ENCODE data around the gene LRRFIP1.

LRRFIP1 gene

GRCh38 chr2:237615631-237616249 lies 11.6 kb upstream of the LRRFIP1 start:
- H3K9me3 ChIP-seq (ENCODE audit: control extremely low read depth in 1 of 5, control insufficient read depth in 4 of 5, insufficient read depth in 2 of 5, low read depth in 1 of 5, low read length in 4 of 5), result no peaks in the 10 kb centered on the region
- WGBS (ENCODE audit: insufficient coverage), result 57% methylated on average over 2 of the region's 4 CpGs
- peak overlapping the region in 2 of 7 experiments; percentile 22 to 45 for H3K4me3 ChIP-seq (ENCODE audit: control insufficient read depth in 1 of 7, extremely low read depth in 1 of 7, insufficient read depth in 4 of 7, low read depth in 2 of 7, low read length in 6 of 7)
- H3K27ac ChIP-seq (ENCODE audit: insufficient read depth in 1 of 2, low read depth in 1 of 2, low read length in 2 of 2, poor library complexity in 1 of 2, severe bottlenecking in 2 of 2), result no peak overlapping the region
- no peaks in the 10 kb centered on the region for H3K36me3 ChIP-seq (ENCODE audit: control insufficient read depth in 4 of 4, insufficient read depth in 4 of 4, low read length in 3 of 4)
- peaks cover 31 to 58% (median 52%) of the 10 kb centered on the region in 4 experiments for H3K4me1 ChIP-seq (ENCODE audit: control extremely low read depth in 1 of 4, control insufficient read depth in 4 of 4, insufficient read depth in 4 of 4, low read length in 3 of 4)
- DNase-seq, result peak in 1 of 3 donors; percentile 23
- H3K27me3 ChIP-seq (replicated peaks in 2 of 5; ENCODE audit: control insufficient read depth in 4 of 5, insufficient read depth in 5 of 5, low read length in 4 of 5), result no peaks in the 10 kb centered on the region
- POLR2A ChIA-PET, result no interaction called here
- CTCF ChIA-PET, result interaction anchor here (0.9 to 5.5 kb wide), 9 partner anchors 10 to 91 kb away, joined by 3 to 26 read pairs (median 4); no protein-coding TSS in a partner anchor

GRCh38 chr2:237616373-237616733 lies 11.0 kb upstream of the LRRFIP1 start:
- WGBS (ENCODE audit: insufficient coverage), result 38% methylated on average over 1 of the region's 3 CpGs
- Histone ChIP-seq H3K27me3 (replicated peaks in 2 of 5; ENCODE audit: control insufficient read depth in 4 of 5, insufficient read depth in 5 of 5, low read length in 4 of 5) (no peaks in the 10 kb centered on the region), H3K27ac (ENCODE audit: insufficient read depth in 1 of 2, low read depth in 1 of 2, low read length in 2 of 2, poor library complexity in 1 of 2, severe bottlenecking in 2 of 2) (no peak overlapping the region), H3K9me3 (ENCODE audit: control extremely low read depth in 1 of 5, control insufficient read depth in 4 of 5, insufficient read depth in 2 of 5, low read depth in 1 of 5, low read length in 4 of 5) (no peaks in the 10 kb centered on the region), H3K36me3 (ENCODE audit: control insufficient read depth in 4 of 4, insufficient read depth in 4 of 4, low read length in 3 of 4) (no peaks in the 10 kb centered on the region), H3K4me1 (ENCODE audit: control extremely low read depth in 1 of 4, control insufficient read depth in 4 of 4, insufficient read depth in 4 of 4, low read length in 3 of 4) (peaks cover 31 to 58% (median 52%) of the 10 kb centered on the region in 4 experiments), H3K4me3 (ENCODE audit: control insufficient read depth in 1 of 7, extremely low read depth in 1 of 7, insufficient read depth in 4 of 7, low read depth in 2 of 7, low read length in 6 of 7) (peak overlapping the region in 2 of 7 experiments; percentile 11 to 45)
- ChIA-PET CTCF (interaction anchor here (1.2 to 5.5 kb wide), 6 partner anchors 12 to 91 kb away, joined by 3 to 26 read pairs (median 9); no protein-coding TSS in a partner anchor), POLR2A (no interaction called here)
- DNase-seq, result no peak

- no peaks in the 10 kb centered on the region for H3K36me3 ChIP-seq (ENCODE audit: control insufficient read depth in 4 of 4, insufficient read depth in 4 of 4, low read length in 3 of 4)
- no peaks in the 10 kb centered on the region for H3K9me3 ChIP-seq (ENCODE audit: control extremely low read depth in 1 of 5, control insufficient read depth in 4 of 5, insufficient read depth in 2 of 5, low read depth in 1 of 5, low read length in 4 of 5)
- DNase-seq, result peak; percentile 88 to 97 (median 94)
- ChIA-PET POLR2A (interaction anchor here (1.0 kb wide), 1 partner anchor 13 kb away, joined by 4 read pairs; no protein-coding TSS in a partner anchor), CTCF (interaction anchor here (1.2 to 5.5 kb wide), 6 partner anchors 9 to 56 kb away, joined by 3 to 26 read pairs (median 9); no protein-coding TSS in a partner anchor)
- 5% methylated on average over 13 of the region's 15 CpGs for WGBS (ENCODE audit: insufficient coverage)
- H3K27me3 ChIP-seq (replicated peaks in 2 of 5; ENCODE audit: control insufficient read depth in 4 of 5, insufficient read depth in 5 of 5, low read length in 4 of 5), result no peaks in the 10 kb centered on the region
- H3K4me3 ChIP-seq (ENCODE audit: control insufficient read depth in 1 of 7, extremely low read depth in 1 of 7, insufficient read depth in 4 of 7, low read depth in 2 of 7, low read length in 6 of 7), result peak overlapping the region in 3 of 7 experiments; percentile 21 to 62 (median 29)
- H3K4me1 ChIP-seq (ENCODE audit: control extremely low read depth in 1 of 4, control insufficient read depth in 4 of 4, insufficient read depth in 4 of 4, low read length in 3 of 4), result peaks cover 31 to 58% (median 52%) of the 10 kb centered on the region in 4 experiments
- no peak overlapping the region for H3K27ac ChIP-seq (ENCODE audit: insufficient read depth in 1 of 2, low read depth in 1 of 2, low read length in 2 of 2, poor library complexity in 1 of 2, severe bottlenecking in 2 of 2)
Observed at GRCh38 chr2:237616734-237617586, 10.4 kb upstream of the LRRFIP1 start.

- POLR2A ChIA-PET, result interaction anchor here (1.0 kb wide), 1 partner anchor 14 kb away, joined by 4 read pairs; no protein-coding TSS in a partner anchor
- peak overlapping the region in 2 of 7 experiments; percentile 29 to 62 for H3K4me3 ChIP-seq (ENCODE audit: control insufficient read depth in 1 of 7, extremely low read depth in 1 of 7, insufficient read depth in 4 of 7, low read depth in 2 of 7, low read length in 6 of 7)
- CTCF ChIA-PET, result interaction anchor here (1.2 to 5.5 kb wide), 6 partner anchors 8 to 55 kb away, joined by 3 to 26 read pairs (median 9); no protein-coding TSS in a partner anchor
- H3K36me3 ChIP-seq (ENCODE audit: control insufficient read depth in 4 of 4, insufficient read depth in 4 of 4, low read length in 3 of 4), result no peaks in the 10 kb centered on the region
- DNase-seq, result peak in 2 of 3 donors; percentile 60 to 79
- H3K27me3 ChIP-seq (replicated peaks in 2 of 5; ENCODE audit: control insufficient read depth in 4 of 5, insufficient read depth in 5 of 5, low read length in 4 of 5), result no peaks in the 10 kb centered on the region
- no peaks in the 10 kb centered on the region for H3K9me3 ChIP-seq (ENCODE audit: control extremely low read depth in 1 of 5, control insufficient read depth in 4 of 5, insufficient read depth in 2 of 5, low read depth in 1 of 5, low read length in 4 of 5)
- H3K27ac ChIP-seq (ENCODE audit: insufficient read depth in 1 of 2, low read depth in 1 of 2, low read length in 2 of 2, poor library complexity in 1 of 2, severe bottlenecking in 2 of 2), result no peak overlapping the region
- WGBS (ENCODE audit: insufficient coverage), result 28% methylated on average over 4 of the region's 4 CpGs
- peaks cover 31 to 57% (median 52%) of the 10 kb centered on the region in 4 experiments for H3K4me1 ChIP-seq (ENCODE audit: control extremely low read depth in 1 of 4, control insufficient read depth in 4 of 4, insufficient read depth in 4 of 4, low read length in 3 of 4)
Observed at GRCh38 chr2:237617587-237617982, 9.8 kb upstream of the LRRFIP1 start.

GRCh38 chr2:237618449-237618848 lies 8.9 kb upstream of the LRRFIP1 start:
- Histone ChIP-seq H3K9me3 (ENCODE audit: control extremely low read depth in 1 of 5, control insufficient read depth in 4 of 5, insufficient read depth in 2 of 5, low read depth in 1 of 5, low read length in 4 of 5) (no peaks in the 10 kb centered on the region), H3K36me3 (ENCODE audit: control insufficient read depth in 4 of 4, insufficient read depth in 4 of 4, low read length in 3 of 4) (no peaks in the 10 kb centered on the region), H3K27ac (ENCODE audit: insufficient read depth in 1 of 2, low read depth in 1 of 2, low read length in 2 of 2, poor library complexity in 1 of 2, severe bottlenecking in 2 of 2) (no peak overlapping the region), H3K4me1 (ENCODE audit: control extremely low read depth in 1 of 4, control insufficient read depth in 4 of 4, insufficient read depth in 4 of 4, low read length in 3 of 4) (peaks cover 31 to 48% (median 47%) of the 10 kb centered on the region in 4 experiments), H3K27me3 (replicated peaks in 2 of 5; ENCODE audit: control insufficient read depth in 4 of 5, insufficient read depth in 5 of 5, low read length in 4 of 5) (no peaks in the 10 kb centered on the region), H3K4me3 (ENCODE audit: control insufficient read depth in 1 of 7, extremely low read depth in 1 of 7, insufficient read depth in 4 of 7, low read depth in 2 of 7, low read length in 6 of 7) (no peak overlapping the region)
- CTCF ChIA-PET, result no interaction called here
- POLR2A ChIA-PET, result no interaction called here
- DNase-seq, result no peak
- WGBS (ENCODE audit: insufficient coverage), result no CpG with 5 or more reads among the region's 2 CpGs

- peaks cover 7 to 16% (median 12%) of the 10 kb centered on the region in 4 experiments for H3K4me1 ChIP-seq (ENCODE audit: control extremely low read depth in 1 of 4, control insufficient read depth in 4 of 4, insufficient read depth in 4 of 4, low read length in 3 of 4)
- H3K9me3 ChIP-seq (ENCODE audit: control extremely low read depth in 1 of 5, control insufficient read depth in 4 of 5, insufficient read depth in 2 of 5, low read depth in 1 of 5, low read length in 4 of 5), result no peaks in the 10 kb centered on the region
- WGBS (ENCODE audit: insufficient coverage), result 80% methylated on average over 12 of the region's 13 CpGs
- H3K27ac ChIP-seq (ENCODE audit: insufficient read depth in 1 of 2, low read depth in 1 of 2, low read length in 2 of 2, poor library complexity in 1 of 2, severe bottlenecking in 2 of 2), result no peak overlapping the region
- H3K36me3 ChIP-seq (ENCODE audit: control insufficient read depth in 4 of 4, insufficient read depth in 4 of 4, low read length in 3 of 4), result no peaks in the 10 kb centered on the region
- ChIA-PET CTCF (interaction anchor here (1.0 to 4.0 kb wide), 3 partner anchors 8 to 38 kb away, joined by 3 to 18 read pairs (median 4); no protein-coding TSS in a partner anchor), POLR2A (no interaction called here)
- DNase-seq, result no peak
- H3K4me3 ChIP-seq (ENCODE audit: control insufficient read depth in 1 of 7, extremely low read depth in 1 of 7, insufficient read depth in 4 of 7, low read depth in 2 of 7, low read length in 6 of 7), result no peak overlapping the region
- H3K27me3 ChIP-seq (replicated peaks in 2 of 5; ENCODE audit: control insufficient read depth in 4 of 5, insufficient read depth in 5 of 5, low read length in 4 of 5), result peaks cover 4 to 10% (median 6%) of the 10 kb centered on the region in 5 experiments
Observed at GRCh38 chr2:237623428-237624403, 3.7 kb upstream of the LRRFIP1 start.

All from common myeloid progenitor, CD34-positive (primary cell).